ENCODE results near the gene ITGAE. TPM values are rescaled to one million over a fixed set of nuclear protein-coding genes. Genes with fewer than 3 reads are reported as not detected.

The ITGAE gene
- total RNA-seq, 1 experiment from 2014 or later: 60.2 TPM

GRCh38 chr17:3814361-3814760, 13.4 kb upstream of the ITGAE start:
- ChIA-PET CTCF (interaction anchor here (1.1 kb wide), 1 partner anchor 77 kb away, joined by 5 read pairs; no protein-coding TSS in a partner anchor), POLR2A (ENCODE audit: low non-redundant PET) (no interaction called here)
- Histone ChIP-seq H3K36me3 (ENCODE audit: insufficient read depth, low read length, poor library complexity, severe bottlenecking) (peaks cover 66% of the 10 kb centered on the region), H3K4me3 (ENCODE audit: low read depth, low read length, poor library complexity, severe bottlenecking) (no peak overlapping the region), H3K4me1 (ENCODE audit: insufficient read depth, low read length, poor library complexity, severe bottlenecking) (no peaks in the 10 kb centered on the region), H3K27ac (ENCODE audit: low read depth, low read length, poor library complexity, severe bottlenecking) (no peak overlapping the region), H3K9me3 (ENCODE audit: low read depth, low read length, poor library complexity, severe bottlenecking) (no peaks in the 10 kb centered on the region), H3K27me3 (replicated peaks; ENCODE audit: insufficient read depth, low read depth, low read length, poor library complexity) (no peaks in the 10 kb centered on the region)
- TF ChIP-seq CTCF (conservative IDR thresholded peaks at IDR 0.05; ENCODE audit: low read depth, low read length) (no peak), EZH2 (IDR thresholded peaks at IDR 0.05; ENCODE audit: borderline replicate concordance, low read depth, low read length, poor library complexity, severe bottlenecking) (no peak)
- DNase-seq (ENCODE audit: low spot score): no peak
- no TSS peak for BruUV-seq (replicated peaks)
- intact Hi-C loops (cut with micrococcal nuclease; ENCODE audit: unreplicated experiment): no loop called here

- CTCF ChIA-PET: no interaction called here
- Histone ChIP-seq H3K27ac (ENCODE audit: low read depth, low read length, poor library complexity, severe bottlenecking) (no peak overlapping the region), H3K36me3 (ENCODE audit: insufficient read depth, low read length, poor library complexity, severe bottlenecking) (peaks cover 60% of the 10 kb centered on the region), H3K4me3 (ENCODE audit: low read depth, low read length, poor library complexity, severe bottlenecking) (no peak overlapping the region), H3K27me3 (replicated peaks; ENCODE audit: insufficient read depth, low read depth, low read length, poor library complexity) (no peaks in the 10 kb centered on the region), H3K4me1 (ENCODE audit: insufficient read depth, low read length, poor library complexity, severe bottlenecking) (no peaks in the 10 kb centered on the region), H3K9me3 (ENCODE audit: low read depth, low read length, poor library complexity, severe bottlenecking) (no peaks in the 10 kb centered on the region)
- no TSS peak for BruUV-seq (replicated peaks)
- POLR2A ChIA-PET (ENCODE audit: low non-redundant PET): no interaction called here
- no peak for DNase-seq (ENCODE audit: low spot score)
- intact Hi-C loops (cut with micrococcal nuclease; ENCODE audit: unreplicated experiment): no loop called here
- TF ChIP-seq CTCF (conservative IDR thresholded peaks at IDR 0.05; ENCODE audit: low read depth, low read length) (no peak), EZH2 (IDR thresholded peaks at IDR 0.05; ENCODE audit: borderline replicate concordance, low read depth, low read length, poor library complexity, severe bottlenecking) (no peak)
These were observed 12.2 kb upstream of the ITGAE start for GRCh38 chr17:3813171-3813570.

- intact Hi-C loops (cut with micrococcal nuclease; ENCODE audit: unreplicated experiment): no loop called here
- Histone ChIP-seq H3K4me1 (ENCODE audit: insufficient read depth, low read length, poor library complexity, severe bottlenecking) (no peaks in the 10 kb centered on the region), H3K27ac (ENCODE audit: low read depth, low read length, poor library complexity, severe bottlenecking) (no peak overlapping the region), H3K27me3 (replicated peaks; ENCODE audit: insufficient read depth, low read depth, low read length, poor library complexity) (no peaks in the 10 kb centered on the region), H3K36me3 (ENCODE audit: insufficient read depth, low read length, poor library complexity, severe bottlenecking) (peaks cover 58% of the 10 kb centered on the region), H3K4me3 (ENCODE audit: low read depth, low read length, poor library complexity, severe bottlenecking) (no peak overlapping the region), H3K9me3 (ENCODE audit: low read depth, low read length, poor library complexity, severe bottlenecking) (no peaks in the 10 kb centered on the region)
- ChIA-PET CTCF (no interaction called here), POLR2A (ENCODE audit: low non-redundant PET) (no interaction called here)
- no TSS peak for BruUV-seq (replicated peaks)
- no peak for DNase-seq (ENCODE audit: low spot score)
- TF ChIP-seq CTCF (conservative IDR thresholded peaks at IDR 0.05; ENCODE audit: low read depth, low read length): no peak
- no peak for TF ChIP-seq EZH2 (IDR thresholded peaks at IDR 0.05; ENCODE audit: borderline replicate concordance, low read depth, low read length, poor library complexity, severe bottlenecking)
These were observed 11.8 kb upstream of the ITGAE start for GRCh38 chr17:3812771-3813170.

Measured in A673 (cell line).